HepG2 (cell line): ENCODE data around the gene PRSS53. TPM values are rescaled to one million over a fixed set of nuclear protein-coding genes. Genes with fewer than 3 reads are reported as not detected.

Source experiments
- BCL6 ChIP-seq: IDR thresholded peaks from 2 replicates; pipeline ENCODE4 v1.6.1; 2016; ENCODE audit warnings: missing genetic modification reagents, missing compliant biosample characterization
- FOSL2 ChIP-seq: sonication (generic); formaldehyde crosslinking; IDR thresholded peaks from 2 replicates; pipeline ENCODE4 v1.4.0; 2020; ENCODE audit warnings: missing genetic modification reagents
- HMGXB3 ChIP-seq: sonication (generic); formaldehyde crosslinking; IDR thresholded peaks from 2 replicates; pipeline ENCODE4 v1.4.0; 2020; ENCODE audit warnings: missing genetic modification reagents, borderline replicate concordance
- TEAD2 ChIP-seq: sonication (generic); formaldehyde crosslinking; IDR thresholded peaks from 2 replicates; pipeline ENCODE4 v1.9.0; 2021; ENCODE audit warnings: missing genetic modification reagents
- ZNF136 ChIP-seq: sonication (generic); formaldehyde crosslinking; IDR thresholded peaks from 2 replicates; pipeline ENCODE4 v1.8.1; 2022; ENCODE audit warnings: low read depth, mild to moderate bottlenecking, moderate library complexity, missing genetic modification reagents
- ZNF329 ChIP-seq: sonication (generic); formaldehyde crosslinking; IDR thresholded peaks from 2 replicates; pipeline ENCODE4 v1.9.0; 2021; ENCODE audit warnings: low read depth, mild to moderate bottlenecking, missing genetic modification reagents
- polyA plus RNA-seq, 8 experiments: library from polyadenylated mRNA; depleted of rRNA in 3 of 8; stranded (reverse) in 7 of 8; unstranded in 1 of 8; fragments of >200 nt; fragmentation: Illumina TruSeq in 4 of 8; extraction: Trizol in 4 of 8; gene quantifications; 2 replicates each; pipeline versions ENCODE4 v1.2.1 to v1.2.3, GENCODE V29; 2011 to 2016; ENCODE audit warnings: low read depth in 4 of 8, missing spikeins in 1 of 8, mixed read lengths in 1 of 8; ENCODE audit not compliant: insufficient read depth in 1 of 8
- total RNA-seq, 5 experiments: library from RNA; depleted of rRNA; stranded (reverse); fragments of >200 nt; fragmentation: Illumina TruSeq; extraction: Trizol; gene quantifications; 2 replicates each; pipeline ENCODE4 v1.2.3, GENCODE V29; 2016; ENCODE audit warnings: low read depth in 1 of 5
- TF ChIP-seq, protein P1 (sequence below): sonication (generic); formaldehyde crosslinking; IDR thresholded peaks from 2 replicates; pipeline ENCODE4 v1.4.0; 2020; ENCODE audit warnings: missing genetic modification reagents
- TF ChIP-seq, protein P2 (sequence below): sonication (generic); formaldehyde crosslinking; IDR thresholded peaks from 2 replicates; pipeline ENCODE4 v1.8.0; 2022; ENCODE audit warnings: low read depth, missing genetic modification reagents
- TF ChIP-seq, protein P3 (sequence below): sonication (generic); formaldehyde crosslinking; IDR thresholded peaks from 2 replicates; pipeline ENCODE4 v1.9.0; 2021; ENCODE audit warnings: mild to moderate bottlenecking, missing genetic modification reagents

PRSS53 gene
- total and polyA plus RNA-seq, 2 of the 13 experiments (the other 11 are each of a cell fraction or from before 2014, with no cell fraction given): 2.2 to 7.4 TPM

GRCh38 chr16:31094424-31095120 is 5.8 kb upstream of the PRSS53 start, which contains the start of gene VKORC1 (continued):
- TF ChIP-seq, protein P1, sequence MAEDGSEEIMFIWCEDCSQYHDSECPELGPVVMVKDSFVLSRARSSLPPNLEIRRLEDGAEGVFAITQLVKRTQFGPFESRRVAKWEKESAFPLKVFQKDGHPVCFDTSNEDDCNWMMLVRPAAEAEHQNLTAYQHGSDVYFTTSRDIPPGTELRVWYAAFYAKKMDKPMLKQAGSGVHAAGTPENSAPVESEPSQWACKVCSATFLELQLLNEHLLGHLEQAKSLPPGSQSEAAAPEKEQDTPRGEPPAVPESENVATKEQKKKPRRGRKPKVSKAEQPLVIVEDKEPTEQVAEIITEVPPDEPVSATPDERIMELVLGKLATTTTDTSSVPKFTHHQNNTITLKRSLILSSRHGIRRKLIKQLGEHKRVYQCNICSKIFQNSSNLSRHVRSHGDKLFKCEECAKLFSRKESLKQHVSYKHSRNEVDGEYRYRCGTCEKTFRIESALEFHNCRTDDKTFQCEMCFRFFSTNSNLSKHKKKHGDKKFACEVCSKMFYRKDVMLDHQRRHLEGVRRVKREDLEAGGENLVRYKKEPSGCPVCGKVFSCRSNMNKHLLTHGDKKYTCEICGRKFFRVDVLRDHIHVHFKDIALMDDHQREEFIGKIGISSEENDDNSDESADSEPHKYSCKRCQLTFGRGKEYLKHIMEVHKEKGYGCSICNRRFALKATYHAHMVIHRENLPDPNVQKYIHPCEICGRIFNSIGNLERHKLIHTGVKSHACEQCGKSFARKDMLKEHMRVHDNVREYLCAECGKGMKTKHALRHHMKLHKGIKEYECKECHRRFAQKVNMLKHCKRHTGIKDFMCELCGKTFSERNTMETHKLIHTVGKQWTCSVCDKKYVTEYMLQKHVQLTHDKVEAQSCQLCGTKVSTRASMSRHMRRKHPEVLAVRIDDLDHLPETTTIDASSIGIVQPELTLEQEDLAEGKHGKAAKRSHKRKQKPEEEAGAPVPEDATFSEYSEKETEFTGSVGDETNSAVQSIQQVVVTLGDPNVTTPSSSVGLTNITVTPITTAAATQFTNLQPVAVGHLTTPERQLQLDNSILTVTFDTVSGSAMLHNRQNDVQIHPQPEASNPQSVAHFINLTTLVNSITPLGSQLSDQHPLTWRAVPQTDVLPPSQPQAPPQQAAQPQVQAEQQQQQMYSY (CRISPR knock-in tag): peak; percentile 68
- TF ChIP-seq ZNF329 (CRISPR knock-in tag): peak; percentile 78; the same call in 1 of the 2 replicates
- no peak for TF ChIP-seq ZNF136 (CRISPR knock-in tag)
- TF ChIP-seq BCL6: no peak; the same call in 1 of the 2 replicates
- TF ChIP-seq, protein P2, sequence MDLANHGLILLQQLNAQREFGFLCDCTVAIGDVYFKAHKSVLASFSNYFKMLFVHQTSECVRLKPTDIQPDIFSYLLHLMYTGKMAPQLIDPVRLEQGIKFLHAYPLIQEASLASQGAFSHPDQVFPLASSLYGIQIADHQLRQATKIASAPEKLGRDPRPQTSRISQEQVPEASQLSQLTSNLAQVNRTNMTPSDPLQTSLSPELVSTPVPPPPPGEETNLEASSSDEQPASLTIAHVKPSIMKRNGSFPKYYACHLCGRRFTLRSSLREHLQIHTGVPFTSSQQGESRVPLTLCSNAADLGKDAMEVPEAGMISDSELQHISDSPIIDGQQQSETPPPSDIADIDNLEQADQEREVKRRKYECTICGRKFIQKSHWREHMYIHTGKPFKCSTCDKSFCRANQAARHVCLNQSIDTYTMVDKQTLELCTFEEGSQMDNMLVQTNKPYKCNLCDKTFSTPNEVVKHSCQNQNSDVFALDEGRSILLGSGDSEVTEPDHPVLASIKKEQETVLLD (CRISPR knock-in tag): peak; percentile 71
- peak; percentile 79; the same call in 1 of the 2 replicates for TF ChIP-seq HMGXB3 (CRISPR knock-in tag)
- TF ChIP-seq, protein P3, sequence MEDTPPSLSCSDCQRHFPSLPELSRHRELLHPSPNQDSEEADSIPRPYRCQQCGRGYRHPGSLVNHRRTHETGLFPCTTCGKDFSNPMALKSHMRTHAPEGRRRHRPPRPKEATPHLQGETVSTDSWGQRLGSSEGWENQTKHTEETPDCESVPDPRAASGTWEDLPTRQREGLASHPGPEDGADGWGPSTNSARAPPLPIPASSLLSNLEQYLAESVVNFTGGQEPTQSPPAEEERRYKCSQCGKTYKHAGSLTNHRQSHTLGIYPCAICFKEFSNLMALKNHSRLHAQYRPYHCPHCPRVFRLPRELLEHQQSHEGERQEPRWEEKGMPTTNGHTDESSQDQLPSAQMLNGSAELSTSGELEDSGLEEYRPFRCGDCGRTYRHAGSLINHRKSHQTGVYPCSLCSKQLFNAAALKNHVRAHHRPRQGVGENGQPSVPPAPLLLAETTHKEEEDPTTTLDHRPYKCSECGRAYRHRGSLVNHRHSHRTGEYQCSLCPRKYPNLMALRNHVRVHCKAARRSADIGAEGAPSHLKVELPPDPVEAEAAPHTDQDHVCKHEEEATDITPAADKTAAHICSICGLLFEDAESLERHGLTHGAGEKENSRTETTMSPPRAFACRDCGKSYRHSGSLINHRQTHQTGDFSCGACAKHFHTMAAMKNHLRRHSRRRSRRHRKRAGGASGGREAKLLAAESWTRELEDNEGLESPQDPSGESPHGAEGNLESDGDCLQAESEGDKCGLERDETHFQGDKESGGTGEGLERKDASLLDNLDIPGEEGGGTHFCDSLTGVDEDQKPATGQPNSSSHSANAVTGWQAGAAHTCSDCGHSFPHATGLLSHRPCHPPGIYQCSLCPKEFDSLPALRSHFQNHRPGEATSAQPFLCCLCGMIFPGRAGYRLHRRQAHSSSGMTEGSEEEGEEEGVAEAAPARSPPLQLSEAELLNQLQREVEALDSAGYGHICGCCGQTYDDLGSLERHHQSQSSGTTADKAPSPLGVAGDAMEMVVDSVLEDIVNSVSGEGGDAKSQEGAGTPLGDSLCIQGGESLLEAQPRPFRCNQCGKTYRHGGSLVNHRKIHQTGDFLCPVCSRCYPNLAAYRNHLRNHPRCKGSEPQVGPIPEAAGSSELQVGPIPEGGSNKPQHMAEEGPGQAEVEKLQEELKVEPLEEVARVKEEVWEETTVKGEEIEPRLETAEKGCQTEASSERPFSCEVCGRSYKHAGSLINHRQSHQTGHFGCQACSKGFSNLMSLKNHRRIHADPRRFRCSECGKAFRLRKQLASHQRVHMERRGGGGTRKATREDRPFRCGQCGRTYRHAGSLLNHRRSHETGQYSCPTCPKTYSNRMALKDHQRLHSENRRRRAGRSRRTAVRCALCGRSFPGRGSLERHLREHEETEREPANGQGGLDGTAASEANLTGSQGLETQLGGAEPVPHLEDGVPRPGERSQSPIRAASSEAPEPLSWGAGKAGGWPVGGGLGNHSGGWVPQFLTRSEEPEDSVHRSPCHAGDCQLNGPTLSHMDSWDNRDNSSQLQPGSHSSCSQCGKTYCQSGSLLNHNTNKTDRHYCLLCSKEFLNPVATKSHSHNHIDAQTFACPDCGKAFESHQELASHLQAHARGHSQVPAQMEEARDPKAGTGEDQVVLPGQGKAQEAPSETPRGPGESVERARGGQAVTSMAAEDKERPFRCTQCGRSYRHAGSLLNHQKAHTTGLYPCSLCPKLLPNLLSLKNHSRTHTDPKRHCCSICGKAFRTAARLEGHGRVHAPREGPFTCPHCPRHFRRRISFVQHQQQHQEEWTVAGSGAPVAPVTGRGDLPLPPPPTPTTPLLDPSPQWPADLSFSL (CRISPR knock-in tag): no peak
- peak; percentile 44; the same call in 1 of the 2 replicates for TF ChIP-seq TEAD2 (CRISPR knock-in tag)
- TF ChIP-seq FOSL2 (CRISPR knock-in tag): peak; percentile 56; the same call in 1 of the 2 replicates
